ENCODE results near the gene KDELR3.

The KDELR3 gene

GRCh38 chr22:38419858-38420160, 48.1 kb upstream of the KDELR3 start:
- H3K4me1 ChIP-seq (ENCODE audit: insufficient read depth, low read length, severe bottlenecking), result no peaks in the 10 kb centered on the region

GRCh38 chr22:38420734-38421133, 47.2 kb upstream of the KDELR3 start:
- Histone ChIP-seq H2AFZ (ENCODE audit: low read length) (no peak overlapping the region), H3K27me3 (ENCODE audit: insufficient read depth, low read length) (0 out of 2 replicates have a peak, but pooled peaks cover 7% of the 10 kb centered on the region), H3K9me2 (ENCODE audit: low read depth, low read length) (no peaks in the 10 kb centered on the region), H3K36me3 (ENCODE audit: insufficient read depth, low read length) (no peaks in the 10 kb centered on the region), H3K79me2 (ENCODE audit: insufficient read depth, low read length) (no peaks in the 10 kb centered on the region), H4K20me1 (ENCODE audit: insufficient read depth, low read length) (no peaks in the 10 kb centered on the region), H3F3A (ENCODE audit: insufficient read depth, low read length) (no peaks in the 10 kb centered on the region), H3K27ac (ENCODE audit: low read depth, low read length, poor library complexity, severe bottlenecking) (no peak overlapping the region), H3K4me3 (ENCODE audit: low read depth, low read length, poor library complexity, severe bottlenecking) (no peak overlapping the region), H3K9ac (ENCODE audit: low read length) (no peak overlapping the region), H3K9me3 (ENCODE audit: low read length) (no peaks in the 10 kb centered on the region), H3K4me2 (ENCODE audit: low read length) (no peak overlapping the region), H3K4me1 (ENCODE audit: insufficient read depth, low read length, severe bottlenecking) (no peaks in the 10 kb centered on the region)
- TF ChIP-seq EZH2 (IDR thresholded peaks at IDR 0.05; ENCODE audit: borderline replicate concordance, low read length), result no peak
- no peak for TF ChIP-seq CTCF (IDR thresholded peaks at IDR 0.05; ENCODE audit: low read length)

More at GRCh38 chr22:38419858-38420160, 48.1 kb upstream of the KDELR3 start:
- Histone ChIP-seq H3K9me2 (ENCODE audit: low read depth, low read length) (no peaks in the 10 kb centered on the region), H3K9me3 (ENCODE audit: low read length) (no peaks in the 10 kb centered on the region), H3K36me3 (ENCODE audit: insufficient read depth, low read length) (no peaks in the 10 kb centered on the region), H3K9ac (ENCODE audit: low read length) (no peak overlapping the region), H3K79me2 (ENCODE audit: insufficient read depth, low read length) (no peaks in the 10 kb centered on the region), H3K27me3 (ENCODE audit: insufficient read depth, low read length) (0 out of 2 replicates have a peak, but pooled peaks cover 7% of the 10 kb centered on the region), H3K4me3 (ENCODE audit: low read depth, low read length, poor library complexity, severe bottlenecking) (no peak overlapping the region), H3F3A (ENCODE audit: insufficient read depth, low read length) (no peaks in the 10 kb centered on the region), H3K27ac (ENCODE audit: low read depth, low read length, poor library complexity, severe bottlenecking) (no peak overlapping the region), H4K20me1 (ENCODE audit: insufficient read depth, low read length) (no peaks in the 10 kb centered on the region), H3K4me2 (ENCODE audit: low read length) (no peak overlapping the region), H2AFZ (ENCODE audit: low read length) (no peak overlapping the region)
- TF ChIP-seq EZH2 (IDR thresholded peaks at IDR 0.05; ENCODE audit: borderline replicate concordance, low read length) (no peak), CTCF (IDR thresholded peaks at IDR 0.05; ENCODE audit: low read length) (no peak)

GRCh38 chr22:38422611-38423511, 45.0 kb upstream of the KDELR3 start:
- Histone ChIP-seq H3K4me1 (ENCODE audit: insufficient read depth, low read length, severe bottlenecking) (no peaks in the 10 kb centered on the region), H3F3A (ENCODE audit: insufficient read depth, low read length) (no peaks in the 10 kb centered on the region), H3K36me3 (ENCODE audit: insufficient read depth, low read length) (no peaks in the 10 kb centered on the region), H3K9ac (ENCODE audit: low read length) (no peak overlapping the region), H3K9me2 (ENCODE audit: low read depth, low read length) (no peaks in the 10 kb centered on the region), H2AFZ (ENCODE audit: low read length) (no peak overlapping the region), H3K27ac (ENCODE audit: low read depth, low read length, poor library complexity, severe bottlenecking) (no peak overlapping the region), H3K9me3 (ENCODE audit: low read length) (no peaks in the 10 kb centered on the region), H3K79me2 (ENCODE audit: insufficient read depth, low read length) (no peaks in the 10 kb centered on the region), H3K4me3 (ENCODE audit: low read depth, low read length, poor library complexity, severe bottlenecking) (no peak overlapping the region), H3K27me3 (ENCODE audit: insufficient read depth, low read length) (0 out of 2 replicates have a peak, but pooled peaks cover 7% of the 10 kb centered on the region), H3K4me2 (ENCODE audit: low read length) (no peak overlapping the region), H4K20me1 (ENCODE audit: insufficient read depth, low read length) (no peaks in the 10 kb centered on the region)
- no peak for TF ChIP-seq EZH2 (IDR thresholded peaks at IDR 0.05; ENCODE audit: borderline replicate concordance, low read length)
- no peak for TF ChIP-seq CTCF (IDR thresholded peaks at IDR 0.05; ENCODE audit: low read length)

Measured in OCI-LY1 (cell line).